OCI-LY7 (cell line): ENCODE data around the gene VPS54. TPM values are rescaled to one million over a fixed set of nuclear protein-coding genes. Genes with fewer than 3 reads are reported as not detected.
"Not testable (repeated sequence)": the region's sequence is repeated elsewhere in the genome, so short reads cannot be mapped to it uniquely, and the experiment has no call there.

ENCODE experiments used
- BruUV-seq: library from RNA; stranded (reverse); fragments of 400-500 nt; replicated peaks from 2 replicates; lab custom pipeline; 2021; lab: Mats Ljungman, UMichigan
- CTCF ChIA-PET: fragments of 300-600 bp; sonication (Branson Sonifier 250); formaldehyde crosslinking; loops from one replicate; lab custom pipeline; 2022; ENCODE audit warnings: antibody characterized with exemption; ENCODE audit not compliant: unreplicated experiment; lab: Charles Lee
- POLR2A ChIA-PET: fragments of 300-600 bp; sonication (Branson Sonifier 250); formaldehyde crosslinking; loops from one replicate; lab custom pipeline; 2022; ENCODE audit warnings: antibody characterized with exemption; lab: Charles Lee
- DNase-seq: peaks from one replicate; pipeline ENCODE4 v3.0.0-alpha.2; 2015; ENCODE audit warnings: low spot score
- H2AFZ ChIP-seq: fragments of 200-600 bp; sonication (generic), shearing (Covaris generic); 2 replicates; pipeline ENCODE4 v1.6.1; 2014; ENCODE audit warnings: mild to moderate bottlenecking, antibody characterized with exemption, low read length, moderate library complexity
- H3K27ac ChIP-seq: fragments of 200-600 bp; sonication (generic); 2 replicates; pipeline ENCODE4 v1.5.1; 2014; ENCODE audit warnings: mixed run types, low read depth, mild to moderate bottlenecking, moderate library complexity, low read length, inconsistent platforms; ENCODE audit not compliant: poor library complexity, severe bottlenecking
- H3K36me3 ChIP-seq: fragments of 200-600 bp; sonication (generic); 2 replicates; pipeline ENCODE4 v1.6.1; 2014; ENCODE audit warnings: mild to moderate bottlenecking, antibody characterized with exemption, low read length, moderate library complexity, mixed read lengths; ENCODE audit not compliant: insufficient read depth
- H3K4me1 ChIP-seq: fragments of 200-600 bp; sonication (generic); 2 replicates; pipeline ENCODE4 v1.5.1; 2014; ENCODE audit warnings: mild to moderate bottlenecking, low read length; ENCODE audit not compliant: insufficient read depth, poor library complexity, severe bottlenecking
- H3K4me2 ChIP-seq: fragments of 200-600 bp; sonication (generic); 2 replicates; pipeline ENCODE4 v1.6.1; 2014; ENCODE audit warnings: mild to moderate bottlenecking, low read length
- H3K4me3 ChIP-seq: fragments of 200-600 bp; sonication (generic); 2 replicates; pipeline ENCODE4 v1.5.1; 2014; ENCODE audit warnings: mild to moderate bottlenecking, low read depth, low read length; ENCODE audit not compliant: poor library complexity, severe bottlenecking
- H3K79me2 ChIP-seq: fragments of 200-600 bp; sonication (generic); 2 replicates; pipeline ENCODE4 v1.6.1; 2016; ENCODE audit warnings: low read depth, mild to moderate bottlenecking, low read length, moderate library complexity, mixed read lengths; ENCODE audit not compliant: insufficient read depth
- H3K9me2 ChIP-seq: fragments of 200-600 bp; sonication (generic); 2 replicates; pipeline ENCODE4 v1.6.1; 2016; ENCODE audit warnings: mild to moderate bottlenecking, low read length, mixed read lengths; ENCODE audit not compliant: insufficient read depth
- H3K9me3 ChIP-seq: fragments of 200-600 bp; sonication (generic); 2 replicates; pipeline ENCODE4 v1.6.1; 2014; ENCODE audit warnings: mild to moderate bottlenecking, mixed run types, low read length, mixed read lengths
- H4K20me1 ChIP-seq: fragments of 200-600 bp; sonication (generic); 2 replicates; pipeline ENCODE4 v1.6.1; 2014; ENCODE audit warnings: mild to moderate bottlenecking, antibody characterized with exemption, low read length, moderate library complexity, mixed read lengths; ENCODE audit not compliant: insufficient read depth
- EZH2phosphoT487 ChIP-seq: fragments of 200-600 bp; sonication (generic); IDR thresholded peaks from 2 replicates; pipeline ENCODE4 v1.6.1; 2018; ENCODE audit warnings: low read depth, borderline replicate concordance, mild to moderate bottlenecking, mixed run types, antibody characterized with exemption, low read length, moderate library complexity, mixed read lengths
- intact Hi-C: fragments of 100-400 bp; cut with micrococcal nuclease; formaldehyde crosslinking; loops from one replicate; pipeline ENCODE4 v1.10.0; 2022; ENCODE audit not compliant: unreplicated experiment
- total RNA-seq, 2 experiments: library from RNA; depleted of rRNA in 1 of 2; stranded (reverse); fragments of >200 nt in 1 of 2; shearing (Covaris generic) in 1 of 2; gene quantifications; 2 replicates each; pipeline ENCODE4 v1.2.3, GENCODE V29; 2014 to 2022
- TF ChIP-seq, protein P1 (sequence below): fragments of 200-600 bp; sonication (generic); conservative IDR thresholded peaks from 2 replicates; pipeline ENCODE4 v1.5.1; 2014; ENCODE audit warnings: mild to moderate bottlenecking, antibody characterized with exemption, low read length, moderate library complexity, mixed read lengths

VPS54 gene
- total RNA-seq, 2 experiments from 2014 or later: 14.7 to 17.8 TPM

DNA sequence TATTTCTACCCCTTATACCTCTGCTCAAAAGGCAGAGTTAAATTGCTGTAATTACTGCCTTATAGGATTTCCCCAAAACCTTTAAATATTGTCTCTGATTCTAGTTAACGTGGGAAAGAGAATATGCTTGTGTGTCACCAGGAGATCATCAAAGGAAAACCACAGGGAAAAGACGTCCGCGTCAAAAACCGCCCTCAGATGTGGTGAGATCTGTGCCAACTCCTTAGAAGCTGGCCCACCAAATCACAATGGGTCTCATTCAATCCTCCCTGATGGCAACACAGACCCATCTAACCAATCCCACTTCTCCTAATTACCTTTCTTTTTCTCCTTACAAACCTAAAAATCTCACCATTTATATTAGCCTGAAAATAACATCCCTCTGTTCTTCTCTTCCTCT lies 25.4 kb downstream of the VPS54 start:
- Histone ChIP-seq H3K4me1 (no peaks in the 10 kb centered on the region), H3K4me2 (no peak overlapping the region), H3K27ac (no peak overlapping the region), H3K36me3 (no peaks in the 10 kb centered on the region), H3K9me3 (peaks cover 15% of the 10 kb centered on the region; the same call in 1 of the 2 replicates), H4K20me1 (no peaks in the 10 kb centered on the region), H3K9me2 (no peaks in the 10 kb centered on the region), H3K79me2 (no peaks in the 10 kb centered on the region), H2AFZ (no peak overlapping the region), H3K4me3 (no peak overlapping the region)
- intact Hi-C loops: no loop called here
- BruUV-seq: no TSS peak
- DNase-seq: no peak
- ChIA-PET POLR2A (no interaction called here), CTCF (no interaction called here)
- TF ChIP-seq EZH2phosphoT487: no peak
- TF ChIP-seq, protein P1, sequence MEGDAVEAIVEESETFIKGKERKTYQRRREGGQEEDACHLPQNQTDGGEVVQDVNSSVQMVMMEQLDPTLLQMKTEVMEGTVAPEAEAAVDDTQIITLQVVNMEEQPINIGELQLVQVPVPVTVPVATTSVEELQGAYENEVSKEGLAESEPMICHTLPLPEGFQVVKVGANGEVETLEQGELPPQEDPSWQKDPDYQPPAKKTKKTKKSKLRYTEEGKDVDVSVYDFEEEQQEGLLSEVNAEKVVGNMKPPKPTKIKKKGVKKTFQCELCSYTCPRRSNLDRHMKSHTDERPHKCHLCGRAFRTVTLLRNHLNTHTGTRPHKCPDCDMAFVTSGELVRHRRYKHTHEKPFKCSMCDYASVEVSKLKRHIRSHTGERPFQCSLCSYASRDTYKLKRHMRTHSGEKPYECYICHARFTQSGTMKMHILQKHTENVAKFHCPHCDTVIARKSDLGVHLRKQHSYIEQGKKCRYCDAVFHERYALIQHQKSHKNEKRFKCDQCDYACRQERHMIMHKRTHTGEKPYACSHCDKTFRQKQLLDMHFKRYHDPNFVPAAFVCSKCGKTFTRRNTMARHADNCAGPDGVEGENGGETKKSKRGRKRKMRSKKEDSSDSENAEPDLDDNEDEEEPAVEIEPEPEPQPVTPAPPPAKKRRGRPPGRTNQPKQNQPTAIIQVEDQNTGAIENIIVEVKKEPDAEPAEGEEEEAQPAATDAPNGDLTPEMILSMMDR: no peak

DNA sequence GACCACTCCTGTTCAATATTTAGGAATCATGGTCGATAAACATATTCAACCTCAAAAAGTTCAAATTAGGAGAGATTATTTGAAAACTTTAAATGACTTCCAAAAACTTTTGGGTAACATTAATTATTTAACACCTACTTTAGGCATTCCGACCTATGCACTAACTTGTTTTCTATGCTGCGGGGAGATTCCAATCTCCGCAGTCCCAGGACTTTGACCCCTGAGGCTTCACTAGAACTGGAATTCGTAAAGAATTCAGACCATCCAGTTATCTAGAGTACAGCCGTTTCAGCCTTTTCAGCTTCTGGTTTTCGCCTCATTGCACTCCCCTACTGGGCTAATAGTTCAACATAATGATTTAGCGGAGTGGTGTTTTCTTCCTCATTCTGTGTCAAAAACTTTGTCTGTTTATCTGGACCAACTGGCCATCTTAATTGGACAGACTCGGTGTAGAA lies 26.1 kb downstream of the VPS54 start:
- CTCF ChIA-PET, H3K4me2 ChIP-seq, H3K79me2 ChIP-seq, H3K36me3 ChIP-seq, H2AFZ ChIP-seq, H3K9me2 ChIP-seq, H4K20me1 ChIP-seq, H3K9me3 ChIP-seq, intact Hi-C loops, BruUV-seq, DNase-seq, H3K27ac ChIP-seq, H3K4me3 ChIP-seq, POLR2A ChIA-PET, H3K4me1 ChIP-seq: not testable (repeated sequence)

DNA sequence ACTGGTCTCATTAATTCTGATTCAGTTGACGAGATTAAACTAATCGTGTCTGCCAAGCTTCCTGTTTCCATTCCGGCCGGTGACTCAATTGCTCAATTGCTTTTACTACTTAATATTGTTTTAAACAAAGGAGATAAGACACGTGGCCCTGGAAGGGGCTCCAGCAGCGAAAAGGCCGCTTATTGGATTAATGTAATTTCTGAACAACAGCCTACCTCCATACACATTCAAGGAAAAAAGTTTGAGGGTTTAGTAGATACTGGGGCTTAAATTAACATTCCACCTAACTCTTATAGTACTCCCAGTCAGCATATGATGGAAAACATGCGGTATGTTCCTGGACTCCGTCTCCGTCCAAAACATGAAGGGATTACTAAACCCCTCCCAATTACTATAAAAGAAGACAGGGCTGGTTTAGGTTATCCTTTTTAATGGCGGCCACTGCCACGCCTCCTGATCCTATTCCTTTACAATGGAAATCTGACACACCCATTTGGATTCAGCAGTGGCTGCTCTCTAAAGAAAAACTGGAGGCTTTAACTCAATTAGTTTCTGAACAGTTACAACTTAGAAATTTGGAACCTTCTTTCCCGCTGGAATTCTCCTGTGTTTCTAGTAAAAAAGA lies 27.1 kb downstream of the VPS54 start:
- TF ChIP-seq EZH2phosphoT487: no peak
- no peak overlapping the region for H3K4me2 ChIP-seq
- no peaks in the 10 kb centered on the region for H4K20me1 ChIP-seq
- ChIA-PET POLR2A (no interaction called here), CTCF (no interaction called here)
- no peaks in the 10 kb centered on the region for H3K9me2 ChIP-seq
- H3K4me3 ChIP-seq: no peak overlapping the region
- H3K36me3 ChIP-seq: no peaks in the 10 kb centered on the region
- H2AFZ ChIP-seq: no peak overlapping the region
- DNase-seq: no peak
- H3K79me2 ChIP-seq: no peaks in the 10 kb centered on the region
- no peaks in the 10 kb centered on the region for H3K4me1 ChIP-seq
- BruUV-seq: no TSS peak
- intact Hi-C loops: no loop called here
- H3K9me3 ChIP-seq: peaks cover 5% of the 10 kb centered on the region; the same call in 1 of the 2 replicates
- no peak overlapping the region for H3K27ac ChIP-seq

DNA sequence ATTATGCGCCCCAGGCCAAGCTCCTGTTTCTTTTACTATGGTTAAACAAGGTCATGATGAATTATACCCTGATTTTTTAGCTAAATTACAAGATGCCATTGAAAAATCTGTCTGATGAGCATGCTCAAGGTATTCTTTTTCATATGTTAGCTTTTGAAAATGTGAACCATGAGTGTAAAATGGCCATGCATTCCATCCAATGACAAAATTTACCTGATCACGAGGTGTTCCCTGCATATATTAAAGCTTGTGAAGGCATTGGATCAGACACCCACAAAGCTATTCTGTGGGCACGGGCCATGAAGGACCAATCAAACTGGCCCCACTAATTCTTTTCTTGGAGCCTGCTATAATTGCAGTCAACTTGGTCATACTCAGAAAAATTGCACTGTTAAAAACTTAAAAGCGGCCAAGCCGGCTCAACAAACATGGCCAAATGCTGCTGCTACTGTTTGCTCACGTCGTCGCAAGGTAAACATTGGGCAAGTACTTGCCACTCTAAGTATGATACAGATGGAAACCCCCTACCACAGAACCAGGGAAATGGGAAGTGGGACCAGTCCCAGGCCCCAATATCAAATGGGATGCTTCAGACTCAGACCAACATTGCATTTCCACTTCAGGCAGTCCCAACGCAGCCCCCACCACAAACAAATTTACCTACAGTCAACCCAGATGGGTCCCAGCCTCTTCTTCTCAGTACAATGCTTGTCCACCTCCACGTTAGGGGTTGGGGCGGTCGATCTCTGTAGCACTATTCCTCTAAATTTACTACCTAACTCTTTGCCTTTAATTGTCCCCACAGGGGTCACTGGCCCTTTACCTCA lies 27.8 kb downstream of the VPS54 start:
- intact Hi-C loops, BruUV-seq, H3K27ac ChIP-seq, H3K4me2 ChIP-seq, H3K4me3 ChIP-seq, H2AFZ ChIP-seq, H3K79me2 ChIP-seq, CTCF ChIA-PET, H3K9me2 ChIP-seq, H4K20me1 ChIP-seq, DNase-seq, H3K4me1 ChIP-seq, H3K36me3 ChIP-seq, H3K9me3 ChIP-seq, POLR2A ChIA-PET: not testable (repeated sequence)
